ENCODE results near the gene PCK2. TPM values are rescaled to one million over a fixed set of nuclear protein-coding genes. Genes with fewer than 3 reads are reported as not detected.

Gene PCK2
- total and polyA plus RNA-seq, 2 of the 13 experiments (the other 11 are each of a cell fraction or from before 2014, with no cell fraction given) = 129 to 272 TPM

DNA sequence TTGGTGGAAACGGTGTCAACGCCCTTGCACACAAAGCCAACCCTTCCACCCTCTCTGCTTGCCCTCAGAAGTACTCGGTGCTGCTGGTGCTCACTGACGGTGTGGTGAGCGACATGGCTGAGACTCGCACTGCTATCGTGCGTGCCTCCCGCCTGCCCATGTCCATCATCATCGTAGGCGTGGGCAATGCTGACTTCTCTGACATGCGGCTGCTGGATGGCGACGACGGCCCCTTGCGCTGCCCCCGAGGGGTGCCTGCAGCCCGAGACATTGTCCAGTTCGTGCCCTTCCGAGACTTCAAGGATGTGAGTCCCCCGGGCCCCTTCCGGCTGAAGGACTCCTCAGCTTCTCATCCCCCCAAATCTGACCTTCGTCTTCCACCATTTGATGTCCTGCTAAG is 17.0 kb upstream of the PCK2 start:
- H3K4me3 ChIP-seq (replicated peaks in 1 of 3; ENCODE audit: insufficient read depth in 1 of 3, low read depth in 2 of 3, low read length in 3 of 3) = no peak overlapping the region
- in situ Hi-C loops (cut with HindIII; ENCODE audit: extremely low pct_ligation_motif_present, low pct_unique_long_range_greater_than_20kb) = no loop called here
- H3K27me3 ChIP-seq (ENCODE audit: control insufficient read depth in 1 of 2, insufficient read depth in 2 of 2, low read length in 2 of 2) = peaks cover 18 to 64% of the 10 kb centered on the region in 2 experiments
- CTCF ChIA-PET (ENCODE audit: low intra/inter-chr PET ratio, low total read pairs) = no interaction called here
- no TSS peak for BruUV-seq (replicated peaks)
- H3K79me2 ChIP-seq (ENCODE audit: insufficient read depth, low read length) = no peaks in the 10 kb centered on the region
- DNase-seq (ENCODE audit: low spot score) = no peak
- intact Hi-C loops (cut with micrococcal nuclease; ENCODE audit: unreplicated experiment) = no loop called here
- no peak overlapping the region for H3K9ac ChIP-seq (ENCODE audit: insufficient read depth, low read depth, low read length)
- H2AFZ ChIP-seq (ENCODE audit: low read length) = no peak overlapping the region
- no peaks in the 10 kb centered on the region for H4K20me1 ChIP-seq (ENCODE audit: insufficient read depth, low read length)
- no peaks in the 10 kb centered on the region for H3K9me3 ChIP-seq (ENCODE audit: low read length)
- H3K36me3 ChIP-seq (replicated peaks in 1 of 2; ENCODE audit: control insufficient read depth in 1 of 2, insufficient read depth in 2 of 2, low read length in 2 of 2) = no peaks in the 10 kb centered on the region
- WGBS (ENCODE audit: low lambda C conversion rate) = 78% methylated on average over 23 of the region's 23 CpGs
- no peak overlapping the region for H3K4me2 ChIP-seq (ENCODE audit: low read depth, low read length)
- POLR2A ChIA-PET = interaction anchor here (8.3 kb wide), 1 partner anchor 18 kb away, joined by 68 read pairs; the partner anchor contains the start of gene PCK2
- no peak overlapping the region for H3K27ac ChIP-seq (ENCODE audit: extremely low read length, insufficient read depth, low read length)
- H3K4me1 ChIP-seq (ENCODE audit: insufficient read depth, low read length) = peaks cover 43% of the 10 kb centered on the region
- no peak for FAIRE-seq
- ATAC-seq = no peak
- TF ChIP-seq, protein P1, sequence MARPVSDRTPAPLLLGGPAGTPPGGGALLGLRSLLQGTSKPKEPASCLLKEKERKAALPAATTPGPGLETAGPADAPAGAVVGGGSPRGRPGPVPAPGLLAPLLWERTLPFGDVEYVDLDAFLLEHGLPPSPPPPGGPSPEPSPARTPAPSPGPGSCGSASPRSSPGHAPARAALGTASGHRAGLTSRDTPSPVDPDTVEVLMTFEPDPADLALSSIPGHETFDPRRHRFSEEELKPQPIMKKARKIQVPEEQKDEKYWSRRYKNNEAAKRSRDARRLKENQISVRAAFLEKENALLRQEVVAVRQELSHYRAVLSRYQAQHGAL (CRISPR knock-in tag; IDR thresholded peaks at IDR 0.05; ENCODE audit: not compliant biosample characterization) = no peak
- TF ChIP-seq KDM3A (CRISPR knock-in tag; IDR thresholded peaks at IDR 0.05; ENCODE audit: low read depth) (no peak), ZNF547 (CRISPR knock-in tag; IDR thresholded peaks at IDR 0.05) (no peak), ISX (CRISPR knock-in tag; conservative IDR thresholded peaks at IDR 0.05) (no peak), MTA3 (CRISPR knock-in tag; IDR thresholded peaks at IDR 0.05) (no peak), HES4 (CRISPR knock-in tag; IDR thresholded peaks at IDR 0.05; ENCODE audit: borderline replicate concordance) (0 out of 2 replicates have a peak, but pooled peaks have one; percentile 6), ZNF777 (CRISPR knock-in tag; IDR thresholded peaks at IDR 0.05) (no peak), ONECUT2 (CRISPR knock-in tag; IDR thresholded peaks at IDR 0.05) (no peak), IRF2 (CRISPR knock-in tag; IDR thresholded peaks at IDR 0.05) (no peak), GATAD2A (CRISPR knock-in tag; IDR thresholded peaks at IDR 0.05) (no peak), SIN3A (IDR thresholded peaks at IDR 0.05; ENCODE audit: borderline replicate concordance, low read depth, low read length) (no peak), REPIN1 (CRISPR knock-in tag; IDR thresholded peaks at IDR 0.05; ENCODE audit: borderline replicate concordance, low read depth) (no peak), CENPT (CRISPR knock-in tag; IDR thresholded peaks at IDR 0.05; ENCODE audit: low read depth) (0 out of 2 replicates have a peak, but pooled peaks have one; percentile 45), HIVEP1 (CRISPR knock-in tag; IDR thresholded peaks at IDR 0.05) (no peak), SMC3 (IDR thresholded peaks at IDR 0.05; ENCODE audit: low read length) (no peak), TOE1 (CRISPR knock-in tag; IDR thresholded peaks at IDR 0.05) (no peak), ZNF746 (CRISPR knock-in tag; IDR thresholded peaks at IDR 0.05) (no peak), ZBTB1 (CRISPR knock-in tag; IDR thresholded peaks at IDR 0.05; ENCODE audit: borderline replicate concordance) (no peak), ZNF296 (CRISPR knock-in tag; conservative IDR thresholded peaks at IDR 0.05) (no peak)
- TF ChIP-seq, protein P2, sequence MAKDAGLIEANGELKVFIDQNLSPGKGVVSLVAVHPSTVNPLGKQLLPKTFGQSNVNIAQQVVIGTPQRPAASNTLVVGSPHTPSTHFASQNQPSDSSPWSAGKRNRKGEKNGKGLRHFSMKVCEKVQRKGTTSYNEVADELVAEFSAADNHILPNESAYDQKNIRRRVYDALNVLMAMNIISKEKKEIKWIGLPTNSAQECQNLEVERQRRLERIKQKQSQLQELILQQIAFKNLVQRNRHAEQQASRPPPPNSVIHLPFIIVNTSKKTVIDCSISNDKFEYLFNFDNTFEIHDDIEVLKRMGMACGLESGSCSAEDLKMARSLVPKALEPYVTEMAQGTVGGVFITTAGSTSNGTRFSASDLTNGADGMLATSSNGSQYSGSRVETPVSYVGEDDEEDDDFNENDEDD (CRISPR knock-in tag; IDR thresholded peaks at IDR 0.05; ENCODE audit: borderline replicate concordance) = no peak
- TF ChIP-seq, protein P3, sequence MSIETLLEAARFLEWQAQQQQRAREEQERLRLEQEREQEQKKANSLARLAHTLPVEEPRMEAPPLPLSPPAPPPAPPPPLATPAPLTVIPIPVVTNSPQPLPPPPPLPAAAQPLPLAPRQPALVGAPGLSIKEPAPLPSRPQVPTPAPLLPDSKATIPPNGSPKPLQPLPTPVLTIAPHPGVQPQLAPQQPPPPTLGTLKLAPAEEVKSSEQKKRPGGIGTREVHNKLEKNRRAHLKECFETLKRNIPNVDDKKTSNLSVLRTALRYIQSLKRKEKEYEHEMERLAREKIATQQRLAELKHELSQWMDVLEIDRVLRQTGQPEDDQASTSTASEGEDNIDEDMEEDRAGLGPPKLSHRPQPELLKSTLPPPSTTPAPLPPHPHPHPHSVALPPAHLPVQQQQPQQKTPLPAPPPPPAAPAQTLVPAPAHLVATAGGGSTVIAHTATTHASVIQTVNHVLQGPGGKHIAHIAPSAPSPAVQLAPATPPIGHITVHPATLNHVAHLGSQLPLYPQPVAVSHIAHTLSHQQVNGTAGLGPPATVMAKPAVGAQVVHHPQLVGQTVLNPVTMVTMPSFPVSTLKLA (IDR thresholded peaks at IDR 0.05) = no peak
- TF ChIP-seq, protein P4, sequence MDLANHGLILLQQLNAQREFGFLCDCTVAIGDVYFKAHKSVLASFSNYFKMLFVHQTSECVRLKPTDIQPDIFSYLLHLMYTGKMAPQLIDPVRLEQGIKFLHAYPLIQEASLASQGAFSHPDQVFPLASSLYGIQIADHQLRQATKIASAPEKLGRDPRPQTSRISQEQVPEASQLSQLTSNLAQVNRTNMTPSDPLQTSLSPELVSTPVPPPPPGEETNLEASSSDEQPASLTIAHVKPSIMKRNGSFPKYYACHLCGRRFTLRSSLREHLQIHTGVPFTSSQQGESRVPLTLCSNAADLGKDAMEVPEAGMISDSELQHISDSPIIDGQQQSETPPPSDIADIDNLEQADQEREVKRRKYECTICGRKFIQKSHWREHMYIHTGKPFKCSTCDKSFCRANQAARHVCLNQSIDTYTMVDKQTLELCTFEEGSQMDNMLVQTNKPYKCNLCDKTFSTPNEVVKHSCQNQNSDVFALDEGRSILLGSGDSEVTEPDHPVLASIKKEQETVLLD (CRISPR knock-in tag; IDR thresholded peaks at IDR 0.05; ENCODE audit: low read depth) = no peak
- TF ChIP-seq, protein P5, sequence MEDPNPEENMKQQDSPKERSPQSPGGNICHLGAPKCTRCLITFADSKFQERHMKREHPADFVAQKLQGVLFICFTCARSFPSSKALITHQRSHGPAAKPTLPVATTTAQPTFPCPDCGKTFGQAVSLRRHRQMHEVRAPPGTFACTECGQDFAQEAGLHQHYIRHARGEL (CRISPR knock-in tag; IDR thresholded peaks at IDR 0.05) = no peak
